K562 (cell line): ENCODE results near the gene SCUBE1. TPM values are rescaled to one million over a fixed set of nuclear protein-coding genes. Genes with fewer than 3 reads are reported as not detected.

ENCODE experiments used
- ATAC-seq: fragments of 200-7000 bp; cut with Tn5 transposase; 3 replicates; pipeline ENCODE4 v1.9.1; 2020; ENCODE audit warnings: moderate library complexity
- BruUV-seq: library from RNA; stranded (reverse); fragments of 400-500 nt; replicated peaks from 2 replicates; lab custom pipeline; 2021; lab: Mats Ljungman, UMichigan
- CTCF ChIA-PET: fragments of 300-600 bp; formaldehyde crosslinking; extraction: SDS; loops from one replicate; lab custom pipeline; 2021; ENCODE audit warnings: low intra/inter-chr PET ratio; lab: Yijun Ruan, JAX
- POLR2A ChIA-PET: fragments of 300-600, 350-650 bp; sonication (Branson Sonifier 250); formaldehyde crosslinking; extraction: SDS; loops from one replicate; lab custom pipeline; 2021; ENCODE audit warnings: antibody characterized with exemption, inconsistent platforms; lab: Yijun Ruan, JAX
- DNase-seq, 4 experiments: peaks; one replicate each; pipeline versions ENCODE4 v3.0.0 to v3.0.0-alpha.2; 2011 to 2018; ENCODE audit warnings: low spot score in 3 of 4, mixed read lengths in 3 of 4; ENCODE audit errors: extremely low read depth in 1 of 4
- FAIRE-seq: peaks from 2 replicates; lab custom pipeline; 2011; peaks lifted over from hg19 to GRCh38; lab: Jason Lieb, UNC
- H2AFZ ChIP-seq: 2 replicates; pipeline ENCODE4 v1.6.0; 2011; ENCODE audit warnings: low read depth, low read length, control low read depth, inconsistent platforms
- H3K27ac ChIP-seq: fragments of 200-600 bp; 3 replicates; pipeline ENCODE4 v1.8.0; 2011; ENCODE audit warnings: low read depth, mild to moderate bottlenecking, control low read depth, inconsistent platforms, low read length, moderate library complexity, mixed read lengths; ENCODE audit errors: extremely low read depth
- H3K27me3 ChIP-seq, 2 experiments: fragments of 300-600 bp in 1 of 2; 2 replicates in 1 of 2; 3 replicates in 1 of 2; pipeline versions ENCODE4 v1.6.0 to v1.8.0; 2011; ENCODE audit warnings: inconsistent platforms in 2 of 2, low read length in 2 of 2, mild to moderate bottlenecking in 1 of 2, mixed read lengths in 1 of 2, moderate library complexity in 1 of 2; ENCODE audit not compliant: control insufficient read depth in 2 of 2, insufficient read depth in 2 of 2
- H3K36me3 ChIP-seq: fragments of 300-600 bp; 3 replicates; pipeline ENCODE4 v1.8.0; 2011; ENCODE audit warnings: mild to moderate bottlenecking, low read length, inconsistent platforms; ENCODE audit not compliant: control insufficient read depth, insufficient read depth
- H3K4me1 ChIP-seq, 2 experiments: fragments of 200-600 bp in 1 of 2; replicated peaks in 1 of 2; 2 replicates in 1 of 2; 3 replicates in 1 of 2; pipeline versions ENCODE4 v1.5.1 to v1.8.0; 2011; ENCODE audit warnings: inconsistent platforms in 2 of 2, low read length in 2 of 2, mild to moderate bottlenecking in 1 of 2, mixed read lengths in 1 of 2, moderate library complexity in 1 of 2; ENCODE audit not compliant: control insufficient read depth in 2 of 2, insufficient read depth in 2 of 2
- H3K4me2 ChIP-seq: 2 replicates; pipeline ENCODE4 v1.6.1; 2011; ENCODE audit warnings: low read length, control low read depth, inconsistent platforms, mixed read lengths; ENCODE audit not compliant: insufficient read depth
- H3K4me3 ChIP-seq: fragments of 200-600 bp; sonication (generic), shearing (Covaris generic); 2 replicates; pipeline ENCODE4 v1.5.1; 2016; ENCODE audit warnings: control low read depth, inconsistent platforms
- H3K79me2 ChIP-seq: fragments of 200-600 bp; 3 replicates; pipeline ENCODE4 v1.8.0; 2011; ENCODE audit warnings: low read length, inconsistent platforms; ENCODE audit not compliant: control insufficient read depth, insufficient read depth
- H3K9ac ChIP-seq, 2 experiments: 2 replicates each; pipeline versions ENCODE4 v1.6.0 to v1.6.1; 2011; ENCODE audit warnings: low read depth in 2 of 2, low read length in 2 of 2, control low read depth in 1 of 2, inconsistent platforms in 1 of 2, mild to moderate bottlenecking in 1 of 2, mixed read lengths in 1 of 2; ENCODE audit not compliant: insufficient read depth in 1 of 2
- H3K9me1 ChIP-seq: one replicate; pipeline ENCODE4 v1.6.0; 2011; ENCODE audit warnings: inconsistent platforms, mild to moderate bottlenecking, low read length, moderate library complexity; ENCODE audit not compliant: control insufficient read depth, insufficient read depth
- H3K9me3 ChIP-seq: replicated peaks from 2 replicates; pipeline ENCODE4 v1.5.1; 2011; ENCODE audit warnings: low read depth, low read length, inconsistent platforms; ENCODE audit not compliant: control insufficient read depth, insufficient read depth
- H4K20me1 ChIP-seq: replicated peaks from 2 replicates; pipeline ENCODE4 v1.6.1; 2011; ENCODE audit warnings: low read length, inconsistent platforms, mixed read lengths; ENCODE audit not compliant: control insufficient read depth, insufficient read depth
- E2F8 ChIP-seq: fragments of 450-650 bp; IDR thresholded peaks from 2 replicates; pipeline ENCODE4 v1.7.1; 2018; ENCODE audit warnings: mild to moderate bottlenecking, low read depth; ENCODE audit not compliant: partially characterized antibody
- ELF2 ChIP-seq: fragments of 250-450 bp; sonication (Bioruptor Pico); IDR thresholded peaks from 2 replicates; pipeline ENCODE4 v1.5.0; 2021; ENCODE audit warnings: mild to moderate bottlenecking
- ELK1 ChIP-seq: sonication (generic); formaldehyde crosslinking; IDR thresholded peaks from 2 replicates; pipeline ENCODE4 v1.8.1; 2022; ENCODE audit warnings: missing genetic modification reagents
- GABPB1 ChIP-seq: sonication (generic); formaldehyde crosslinking; IDR thresholded peaks from 2 replicates; pipeline ENCODE4 v1.8.0; 2022; ENCODE audit warnings: mild to moderate bottlenecking, missing genetic modification reagents
- GATAD2A ChIP-seq: fragments of 450-650 bp; IDR thresholded peaks from 2 replicates; pipeline ENCODE4 v1.6.1; 2017
- MYC ChIP-seq, 2 experiments: fragments of 250-450 bp in 1 of 2; sonication (Bioruptor Pico) in 1 of 2; IDR thresholded peaks; 2 replicates each; pipeline versions ENCODE4 v1.5.1 to v1.6.1; 2012 to 2021; ENCODE audit warnings: low read depth in 2 of 2, borderline replicate concordance in 1 of 2, improper control_type of control experiment in 1 of 2, low read length in 1 of 2, mild to moderate bottlenecking in 1 of 2, moderate library complexity in 1 of 2
- NRF1 ChIP-seq, 2 experiments: fragments of 450-650 bp; IDR thresholded peaks in 1 of 2; conservative IDR thresholded peaks in 1 of 2; 2 replicates each; pipeline ENCODE4 v1.6.1; 2014; ENCODE audit warnings: mild to moderate bottlenecking in 2 of 2
- PKNOX1 ChIP-seq: fragments of 450-650 bp; IDR thresholded peaks from 2 replicates; pipeline ENCODE4 v1.6.1; 2016
- POLR2G ChIP-seq: fragments of 200-400 bp; formaldehyde crosslinking; IDR thresholded peaks from 2 replicates; pipeline ENCODE4 v1.6.1; 2017; ENCODE audit warnings: low read depth, mild to moderate bottlenecking, antibody characterized with exemption, low read length, moderate library complexity
- SLC30A9 ChIP-seq: fragments of 250-450 bp; sonication (Bioruptor Pico); IDR thresholded peaks from 2 replicates; pipeline ENCODE4 v1.8.0; 2022; ENCODE audit warnings: mild to moderate bottlenecking, moderate library complexity
- SOX6 ChIP-seq: fragments of 450-650 bp; IDR thresholded peaks from 2 replicates; pipeline ENCODE4 v1.6.1; 2014; ENCODE audit warnings: mild to moderate bottlenecking
- ZC3H11A ChIP-seq: IDR thresholded peaks from 2 replicates; pipeline ENCODE4 v1.6.1; 2012; ENCODE audit warnings: low read depth, low read length, improper control_type of control experiment
- ZNF707 ChIP-seq: fragments of 250-450 bp; sonication (Bioruptor Pico); conservative IDR thresholded peaks from 2 replicates; pipeline ENCODE4 v1.8.0; 2022; ENCODE audit warnings: inconsistent platforms, mild to moderate bottlenecking, moderate library complexity
- WGBS: fragments of 100-300 bp; shearing (Covaris generic); methylation state at CpG from one replicate; pipeline ENCODE4 v1.1.6; 2016; ENCODE audit warnings: low coverage, mixed read lengths; ENCODE audit not compliant: insufficient coverage; ENCODE audit errors: missing lambda C conversion rate; 5-methylcytosine and 5-hydroxymethylcytosine counted together
- in situ Hi-C: fragments of 300-500 bp; cut with MboI; formaldehyde crosslinking; loops from 4 replicates; pipeline ENCODE4 v1.15.0; 2018; ENCODE audit warnings: inconsistent platforms, mixed read lengths
- intact Hi-C: fragments of 100-400 bp; cut with micrococcal nuclease; formaldehyde crosslinking; loops from 2 replicates; pipeline ENCODE4 v1.14.2; 2022
- polyA plus RNA-seq, 8 experiments: library from polyadenylated mRNA; depleted of rRNA in 4 of 8; stranded (reverse) in 5 of 8; unstranded in 3 of 8; fragments of >200 nt; fragmentation: Nextera tagmentation in 2 of 8; fragmentation: Illumina TruSeq in 1 of 8; extraction: Ambion mirVana in 2 of 8; extraction: Trizol in 1 of 8; gene quantifications; 2 replicates each; pipeline versions ENCODE4 v1.2.1 to v1.2.3, GENCODE V29; 2011 to 2014; ENCODE audit warnings: inconsistent platforms in 1 of 8, missing spikeins in 1 of 8
- total RNA-seq, 7 experiments: library from RNA; depleted of rRNA in 6 of 7; stranded (reverse); fragments of >200 nt in 6 of 7; fragmentation: Illumina TruSeq in 2 of 7; extraction: Trizol in 2 of 7; gene quantifications; 2 replicates each; pipeline versions ENCODE4 v1.2.1 to v1.2.3, GENCODE V29; 2011 to 2021; ENCODE audit warnings: low replicate concordance in 1 of 7

SCUBE1 gene
- total and polyA plus RNA-seq, 9 of the 15 experiments (the other 6 are each of a cell fraction or from before 2014, with no cell fraction given) = 0.03 to 0.47 (median 0.29) TPM; not detected in 6

DNA sequence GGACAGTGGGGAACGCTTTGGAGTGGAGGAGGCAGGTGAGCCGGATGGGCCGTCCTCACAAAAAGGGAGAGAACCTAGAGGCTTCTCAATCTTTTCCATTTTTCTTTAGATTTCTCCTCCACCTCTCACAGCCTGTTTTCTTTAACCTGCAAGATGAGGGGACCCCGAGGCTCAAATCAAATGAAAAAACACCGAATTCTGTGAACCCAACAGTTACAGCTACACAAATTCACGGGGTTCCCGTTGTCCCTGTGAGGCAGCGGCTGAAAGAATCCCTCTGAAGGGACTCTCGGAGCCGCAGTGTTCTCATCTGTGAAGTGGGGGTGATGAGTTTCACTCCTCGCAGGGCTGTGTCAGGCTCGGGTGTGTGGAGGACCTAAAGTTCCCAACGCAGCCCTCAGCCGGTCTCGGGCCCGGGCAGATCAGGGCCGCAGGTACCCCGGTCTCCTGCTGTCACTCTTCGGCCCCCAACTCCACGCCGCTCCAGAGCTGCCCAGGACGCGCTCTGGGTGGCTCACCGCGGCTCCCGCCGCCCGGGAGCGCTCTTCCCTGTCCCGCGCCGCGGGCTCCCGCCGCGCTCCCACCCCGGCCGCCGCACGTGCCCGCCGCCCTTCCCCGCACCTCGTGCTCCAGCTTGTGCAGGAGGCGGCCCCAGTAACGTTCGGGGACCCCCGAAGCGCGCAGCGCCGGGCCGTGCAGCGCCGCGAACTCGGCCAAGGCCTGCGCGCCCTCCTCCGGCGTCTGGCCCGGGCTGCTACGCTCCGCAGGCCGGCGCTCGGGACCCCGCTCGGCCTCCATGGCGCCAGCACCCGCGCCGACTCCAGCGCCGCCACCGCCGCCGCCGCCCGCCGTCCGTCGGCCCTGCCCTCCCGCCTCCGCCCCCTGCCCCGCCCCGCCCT is 156.7 kb downstream of the SCUBE1 start, which contains the start of gene TTLL12 (continued):
- TF ChIP-seq MYC (IDR thresholded peaks at IDR 0.05; ENCODE audit: low read depth, low read length) = peak; percentile 93
- TF ChIP-seq MYC (CRISPR knock-in tag; IDR thresholded peaks at IDR 0.05; ENCODE audit: borderline replicate concordance, low read depth) = no peak

GRCh38 chr22:43185860-43186261 is 157.3 kb downstream of the SCUBE1 start:
- CTCF ChIA-PET = no interaction called here
- peaks cover 25 to 38% of the 10 kb centered on the region in 2 experiments; a peak in 4 of 5 replicates for H3K4me1 ChIP-seq
- no peak for FAIRE-seq
- DNase-seq = peak in 1 of 4 experiments; percentile 33
- H3K4me2 ChIP-seq = peak overlapping the region; percentile 96
- H3K9me3 ChIP-seq = no peaks in the 10 kb centered on the region
- no peaks in the 10 kb centered on the region for H3K9me1 ChIP-seq
- no peak for ATAC-seq
- no TSS peak for BruUV-seq
- WGBS = 0% methylated on average over 3 of the region's 12 CpGs
- no peak overlapping the region for H2AFZ ChIP-seq
- no peaks in the 10 kb centered on the region for H3K27me3 ChIP-seq
- H3K79me2 ChIP-seq = peaks cover 59% of the 10 kb centered on the region
- peak overlapping the region; percentile 87 for H3K27ac ChIP-seq
- H4K20me1 ChIP-seq = no peaks in the 10 kb centered on the region
- peak overlapping the region; percentile 73 for H3K4me3 ChIP-seq
- peaks cover 31% of the 10 kb centered on the region; the same call in 2 of the 3 replicates for H3K36me3 ChIP-seq
- H3K9ac ChIP-seq = peak overlapping the region; percentile 96
- intact Hi-C loops = loop anchor here (5.0 kb wide), 1 partner anchor 41 kb away; no protein-coding TSS in a partner anchor
- POLR2A ChIA-PET = no interaction called here
- in situ Hi-C loops = no loop called here
- TF ChIP-seq E2F8 = no peak
- TF ChIP-seq PKNOX1 = 0 out of 2 replicates have a peak, but pooled peaks have one; percentile 26
- no peak for TF ChIP-seq ELF2 (CRISPR knock-in tag)
- no peak for TF ChIP-seq GABPB1 (CRISPR knock-in tag)
- no peak for TF ChIP-seq NRF1 (conservative IDR thresholded peaks at IDR 0.05 in 1 of 2, IDR thresholded peaks at IDR 0.05 in 1 of 2)
- TF ChIP-seq POLR2G = 0 out of 2 replicates have a peak, but pooled peaks have one; percentile 3
- no peak for TF ChIP-seq SOX6
- no peak for TF ChIP-seq SLC30A9 (CRISPR knock-in tag)
- TF ChIP-seq GATAD2A = no peak
- TF ChIP-seq ELK1 (CRISPR knock-in tag) = no peak
- TF ChIP-seq ZC3H11A = no peak
- no peak for TF ChIP-seq ZNF707
